Measurements from ENCODE around the gene AUTS2. TPM values are rescaled to one million over a fixed set of nuclear protein-coding genes. Genes with fewer than 3 reads are reported as not detected.

The AUTS2 gene
- polyA plus RNA-seq, 1 donor = 80.7 TPM

GRCh38 chr7:70539205-70539604, 940.9 kb downstream of the AUTS2 start:
- peak; percentile 13 for DNase-seq (ENCODE audit: low read depth)

DNA sequence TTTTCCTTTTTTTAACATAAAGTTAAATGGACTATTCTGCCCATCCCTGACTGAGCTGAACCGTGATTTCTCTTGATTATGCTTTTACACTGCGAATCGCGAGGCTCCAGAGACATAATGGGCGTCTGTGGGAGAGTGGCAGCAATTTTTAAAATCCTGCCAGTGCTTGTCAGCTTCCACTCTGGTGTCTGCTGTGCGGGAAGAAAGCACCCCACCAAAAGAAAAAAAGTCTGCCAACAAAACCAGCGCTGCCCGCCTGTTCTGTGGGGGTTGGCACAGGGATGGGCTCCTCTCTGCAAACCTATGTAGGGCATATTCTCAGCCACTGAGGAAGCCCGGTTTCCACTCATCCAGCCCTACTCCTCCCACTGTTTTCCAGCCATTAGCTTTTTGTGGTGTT, 941.3 kb downstream of the AUTS2 start:
- DNase-seq (ENCODE audit: low read depth) = no peak

- no peak for DNase-seq (ENCODE audit: low read depth)
These were observed 942.4 kb downstream of the AUTS2 start for GRCh38 chr7:70540641-70541040.

DNA sequence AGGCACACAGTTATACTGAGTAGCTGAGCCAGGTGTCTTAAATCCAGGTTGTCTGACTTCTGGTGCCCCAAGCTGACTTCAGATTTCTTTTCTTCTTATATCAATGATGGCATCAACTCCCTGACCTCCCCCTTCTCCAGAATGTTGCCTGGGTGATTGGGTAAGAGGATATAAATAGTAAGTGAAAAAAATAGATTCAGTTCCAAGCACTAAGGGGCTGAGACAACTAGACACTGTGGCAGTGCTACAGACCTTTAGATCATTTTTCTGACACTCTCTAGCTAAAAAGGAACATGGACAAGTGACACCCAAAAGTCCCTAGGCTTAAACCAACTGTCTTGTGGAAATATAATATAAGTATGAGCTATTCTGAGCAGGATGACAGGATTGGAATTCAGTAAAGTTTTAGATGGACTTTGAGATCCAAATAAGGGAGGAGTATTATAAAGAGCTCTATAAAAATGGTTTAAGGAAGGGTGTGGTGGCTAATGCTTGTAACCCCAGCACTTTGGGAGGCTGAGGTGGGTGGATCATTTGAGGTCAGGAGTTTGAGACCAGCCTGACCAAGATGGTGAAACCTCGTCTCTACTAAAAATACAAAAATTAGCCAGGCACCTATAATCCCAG, 944.6 kb downstream of the AUTS2 start:
- DNase-seq (ENCODE audit: low read depth) = no peak

DNA sequence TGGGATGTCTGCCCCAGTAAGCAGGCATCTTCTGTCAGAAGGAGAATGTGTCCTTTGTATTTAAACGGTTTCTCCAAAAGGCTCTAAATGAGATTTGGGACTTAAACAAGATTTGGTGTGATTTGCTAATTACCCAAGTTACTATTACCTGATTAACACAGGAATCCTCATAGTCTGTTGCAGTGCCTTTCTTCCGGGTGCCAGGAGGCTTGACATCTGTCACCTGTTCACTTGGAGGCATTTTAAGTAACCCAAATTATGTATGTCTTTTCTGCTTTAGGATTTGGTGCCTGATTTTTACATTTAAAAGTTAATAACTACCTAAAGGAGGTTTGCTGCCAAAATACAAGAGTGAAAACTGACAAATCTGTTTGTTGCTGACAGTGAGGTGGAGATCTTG, 945.7 kb downstream of the AUTS2 start:
- DNase-seq (ENCODE audit: low read depth) = no peak

DNA sequence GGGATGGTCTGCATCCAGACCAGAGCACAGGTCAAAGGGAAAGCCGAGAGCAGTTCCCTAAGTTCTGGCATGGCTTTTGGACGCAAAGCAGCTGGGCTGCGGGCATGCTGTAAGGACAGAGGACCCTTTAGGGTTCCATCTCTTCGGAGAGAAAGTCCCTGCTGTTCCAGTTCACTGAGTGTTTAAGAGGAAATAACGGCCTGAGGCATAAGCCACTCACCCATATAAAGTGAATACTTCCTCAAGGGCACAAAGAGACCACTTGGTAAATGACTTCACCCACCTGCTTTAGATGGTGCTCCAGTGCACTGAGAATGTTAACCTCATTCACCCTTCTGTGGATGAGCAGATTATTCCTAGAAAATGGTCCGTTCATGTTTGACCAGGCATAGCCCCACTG, 946.9 kb downstream of the AUTS2 start:
- DNase-seq (ENCODE audit: low read depth) = no peak

DNA sequence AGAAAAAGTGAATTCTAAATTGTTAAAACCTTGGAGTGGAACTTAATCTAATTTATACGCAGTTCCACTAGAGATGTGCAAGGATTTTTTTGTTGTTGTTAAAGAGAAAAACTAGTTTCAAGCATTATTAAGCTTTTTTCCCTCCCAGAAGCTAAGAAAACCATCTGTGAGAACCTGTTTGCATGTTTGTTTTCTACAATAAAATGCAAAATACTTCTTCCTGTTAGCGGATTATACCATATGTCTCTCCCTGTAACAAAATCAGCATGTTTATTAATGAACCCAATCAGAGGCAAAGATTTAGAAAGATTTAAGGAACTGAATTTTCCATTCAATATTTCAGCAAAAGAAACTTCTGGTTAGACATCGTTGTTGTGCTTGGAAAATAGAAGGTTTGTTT, 953.9 kb downstream of the AUTS2 start:
- no peak for DNase-seq (ENCODE audit: low read depth)

DNA sequence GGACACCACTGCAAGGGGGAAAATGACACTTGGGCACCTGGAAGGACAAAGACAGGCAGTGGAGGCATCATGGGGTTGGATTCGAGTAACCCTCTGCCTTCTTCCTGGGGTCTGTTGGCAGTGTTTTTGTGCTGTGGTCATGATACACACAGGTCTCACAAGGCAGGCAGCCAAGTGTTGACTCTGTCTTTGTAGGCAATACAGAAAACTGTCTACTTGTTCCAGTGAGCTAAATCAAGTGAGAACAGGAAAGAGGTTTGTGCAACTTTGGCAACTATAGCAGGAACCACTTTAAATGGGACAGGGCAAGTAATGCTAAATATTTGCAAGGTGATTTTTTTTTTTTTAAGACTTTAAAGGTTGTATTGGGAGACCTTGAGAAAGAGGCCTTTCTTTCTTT, 955.1 kb downstream of the AUTS2 start:
- DNase-seq (ENCODE audit: low read depth) = no peak

DNA sequence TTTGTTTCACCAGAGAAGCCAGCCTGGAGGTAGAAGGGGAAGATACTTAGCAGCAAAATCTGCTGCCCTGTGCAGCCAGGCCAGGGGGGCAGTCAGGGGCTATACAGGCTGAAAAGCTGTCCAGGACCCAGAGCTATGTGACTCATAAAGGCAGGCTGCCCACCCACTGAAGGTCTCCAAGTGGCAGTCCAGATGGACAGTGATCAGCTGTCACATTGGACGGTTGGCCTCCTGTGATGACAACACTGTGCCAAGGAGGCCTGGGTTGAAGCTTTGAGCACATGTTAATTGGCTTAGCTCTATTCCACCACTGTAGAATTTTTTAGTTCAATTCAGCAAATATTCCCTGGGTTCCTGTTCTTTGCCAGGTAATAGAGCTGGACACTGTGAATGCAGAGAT, 956.4 kb downstream of the AUTS2 start:
- DNase-seq (ENCODE audit: low read depth) = no peak

DNA sequence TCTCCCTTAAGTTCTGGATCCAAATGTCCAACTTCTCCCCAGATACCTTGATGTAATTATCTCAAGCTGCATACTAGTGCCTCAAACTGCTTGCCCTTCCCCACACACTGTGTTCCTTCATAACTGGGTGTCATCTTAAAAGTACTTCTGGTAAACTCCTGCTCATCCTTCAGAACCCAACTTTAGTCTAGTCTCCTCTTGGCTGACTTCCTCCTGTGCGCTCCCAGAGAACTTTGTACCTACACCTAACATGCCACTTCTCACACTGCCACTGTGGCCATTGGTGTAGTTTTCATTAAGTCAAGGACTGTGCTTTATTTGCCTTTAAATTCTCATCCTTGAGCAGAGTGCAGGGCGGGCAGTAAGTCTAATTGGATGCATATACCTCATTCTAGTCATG, 958.5 kb downstream of the AUTS2 start:
- DNase-seq (ENCODE audit: low read depth) = no peak

DNA sequence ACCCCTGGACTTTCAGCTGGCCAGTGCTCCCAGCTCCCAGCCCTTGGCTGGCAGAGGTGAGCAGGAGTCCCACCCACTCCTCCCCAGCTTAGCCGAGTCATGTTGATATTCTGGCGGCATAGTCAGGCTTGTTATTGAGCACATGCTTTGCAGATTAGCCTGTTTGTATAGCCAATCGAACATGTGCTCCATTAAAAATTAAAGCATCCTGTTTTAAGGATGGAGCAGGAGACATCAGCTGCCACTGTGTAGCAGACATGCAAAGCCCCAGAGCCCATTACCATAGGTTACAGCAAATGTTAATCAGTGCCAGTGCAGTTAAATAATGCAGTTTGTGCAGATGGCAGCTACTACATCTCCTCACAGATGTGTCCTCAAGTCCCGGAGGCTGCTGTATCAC, 959.1 kb downstream of the AUTS2 start:
- no peak for DNase-seq (ENCODE audit: low read depth)

GRCh38 chr7:70559815-70560214, 961.5 kb downstream of the AUTS2 start:
- DNase-seq (ENCODE audit: low read depth) = no peak

DNA sequence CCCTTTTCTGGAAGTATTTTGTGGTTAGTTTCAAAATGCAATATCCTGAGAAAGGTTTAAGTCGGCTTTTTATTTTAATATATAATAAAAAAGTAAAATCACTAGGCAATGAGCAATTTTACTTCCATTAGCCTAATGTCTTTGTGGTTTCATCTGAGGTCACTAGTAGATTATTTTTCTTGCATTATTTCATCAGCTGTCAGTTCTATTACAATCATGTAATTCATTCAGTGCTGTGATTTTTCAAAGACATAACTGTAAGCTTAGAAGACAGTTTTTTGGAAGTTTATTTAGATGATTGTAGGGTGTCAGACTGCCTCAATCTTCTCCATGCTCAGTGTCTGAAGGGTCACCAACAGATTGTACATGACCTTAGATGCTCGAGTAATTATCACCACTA, 965.7 kb downstream of the AUTS2 start:
- DNase-seq (ENCODE audit: low read depth) = no peak

DNA sequence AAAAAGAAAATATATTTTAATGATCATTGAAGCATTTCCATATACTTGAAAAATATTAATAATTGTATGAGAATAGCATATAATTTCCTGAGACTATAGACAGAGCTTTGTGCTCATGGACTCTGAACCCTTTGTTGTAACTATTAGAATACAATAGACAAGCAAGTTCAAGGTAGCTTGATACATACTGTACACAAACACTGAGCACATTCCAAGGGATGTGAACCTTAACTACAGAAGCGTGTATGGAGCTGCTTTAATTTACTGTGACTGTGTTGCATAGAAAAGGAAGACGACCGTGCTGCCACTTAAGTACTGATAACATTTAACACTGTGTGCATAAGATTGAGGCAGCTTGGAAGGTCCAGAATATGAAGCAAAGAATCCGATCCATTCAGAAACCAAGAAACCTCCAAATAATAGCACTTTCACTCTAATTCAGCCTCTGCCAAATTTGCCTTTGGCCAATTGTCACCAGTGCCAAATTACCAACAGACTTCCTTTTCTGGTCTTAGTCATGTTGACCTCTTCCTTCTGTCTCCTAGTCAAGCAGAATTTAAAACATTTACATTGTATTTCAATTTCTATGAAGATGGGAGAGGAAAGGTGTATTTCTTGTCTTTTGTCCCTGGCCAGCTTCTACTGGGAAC, 967.6 kb downstream of the AUTS2 start:
- no peak for DNase-seq (ENCODE audit: low read depth)

- DNase-seq (ENCODE audit: low read depth) = no peak
These were observed 968.4 kb downstream of the AUTS2 start for GRCh38 chr7:70566671-70567070.

- DNase-seq (ENCODE audit: low read depth) = no peak
These were observed 970.5 kb downstream of the AUTS2 start for GRCh38 chr7:70568674-70569334.

DNA sequence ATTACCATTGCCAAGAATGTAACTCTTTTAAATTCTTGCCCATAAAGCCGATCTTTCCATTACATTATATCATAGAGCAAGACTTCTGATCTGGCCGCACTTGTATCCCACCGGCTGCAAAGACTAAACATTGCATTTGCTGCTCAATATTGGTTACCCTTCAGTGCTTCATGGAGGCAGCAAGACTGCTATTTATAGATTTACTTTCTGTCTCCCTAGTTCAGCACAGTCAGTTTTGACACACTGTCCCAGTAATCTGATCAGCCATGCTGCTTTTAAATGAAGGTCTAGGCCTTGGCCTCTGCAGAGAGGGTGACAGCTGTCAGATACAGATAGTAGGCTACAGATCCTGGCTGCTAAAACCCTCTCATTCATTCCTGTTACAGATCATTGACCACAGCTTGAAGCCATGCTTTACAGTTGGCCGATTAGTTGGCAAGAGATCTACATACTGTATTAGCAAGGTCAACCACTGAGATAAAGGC, 971.1 kb downstream of the AUTS2 start:
- no peak for DNase-seq (ENCODE audit: low read depth)

DNA sequence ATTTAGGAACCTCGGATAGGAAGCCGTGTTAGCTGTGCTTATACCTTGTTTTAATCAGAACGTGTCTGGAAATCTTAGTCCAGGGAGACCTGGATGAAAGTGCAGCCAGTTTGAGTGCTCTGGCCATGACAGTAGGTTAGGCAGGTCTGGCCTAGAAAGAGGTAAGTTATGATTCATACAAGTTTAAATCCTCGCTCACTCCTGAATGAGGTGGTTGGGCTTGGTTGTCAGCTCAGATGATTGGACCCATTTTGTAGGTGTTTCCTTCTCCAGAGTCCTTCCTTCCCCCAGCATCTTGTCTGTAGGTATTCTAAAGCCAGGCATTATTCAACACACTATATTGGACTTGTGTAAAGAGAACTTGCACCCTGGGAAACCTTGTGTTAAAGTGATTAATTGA, 971.8 kb downstream of the AUTS2 start:
- no peak for DNase-seq (ENCODE audit: low read depth)

GRCh38 chr7:70570961-70571360, 972.7 kb downstream of the AUTS2 start:
- DNase-seq (ENCODE audit: low read depth) = no peak

- peak; percentile 72 for DNase-seq (ENCODE audit: low read depth)
These were observed 973.2 kb downstream of the AUTS2 start for GRCh38 chr7:70571403-70571934.

- DNase-seq (ENCODE audit: low read depth) = no peak
These were observed 973.7 kb downstream of the AUTS2 start for GRCh38 chr7:70571961-70572360.

- no peak for DNase-seq (ENCODE audit: low read depth)
These were observed 974.3 kb downstream of the AUTS2 start for GRCh38 chr7:70572571-70572970.

Measured in forelimb muscle (tissue), 1 donor.